WTC11 (cell line): ENCODE data around the gene IYD. TPM values are rescaled to one million over a fixed set of nuclear protein-coding genes. Genes with fewer than 3 reads are reported as not detected.

Experiments
- ATAC-seq: fragments of 200-7000 bp; cut with Tn5 transposase; 2 replicates; pipeline ENCODE4 v1.10.0; 2021; ENCODE audit warnings: mild to moderate bottlenecking, moderate library complexity
- CTCF ChIA-PET: fragments of 300-600 bp; sonication (Branson Sonifier 250); formaldehyde crosslinking; loops from one replicate; lab custom pipeline; 2021; ENCODE audit warnings: antibody characterized with exemption; lab: Charles Lee
- POLR2A ChIA-PET: fragments of 350-600 bp; sonication (Branson Sonifier 250); formaldehyde crosslinking; loops from one replicate; lab custom pipeline; 2021; ENCODE audit warnings: antibody characterized with exemption; lab: Charles Lee
- DNase-seq: peaks from one replicate; pipeline ENCODE4 v3.0.0; 2021; ENCODE audit warnings: low spot score
- H3K27ac Mint-ChIP-seq: 2 replicates; pipeline ENCODE4 v1.8.0; 2021; ENCODE audit warnings: mixed read lengths
- H3K27me3 Mint-ChIP-seq: 2 replicates; pipeline ENCODE4 v1.8.0; 2021; ENCODE audit warnings: low read depth, mild to moderate bottlenecking, moderate library complexity, mixed read lengths
- H3K36me3 Mint-ChIP-seq: 2 replicates; pipeline ENCODE4 v1.8.0; 2021; ENCODE audit warnings: mixed read lengths
- H3K4me1 Mint-ChIP-seq: 2 replicates; pipeline ENCODE4 v1.8.0; 2022; ENCODE audit warnings: mixed read lengths
- H3K4me3 Mint-ChIP-seq: 2 replicates; pipeline ENCODE4 v1.8.0; 2021; ENCODE audit warnings: mild to moderate bottlenecking, moderate library complexity, mixed read lengths
- H3K9me3 Mint-ChIP-seq: 2 replicates; pipeline ENCODE4 v1.8.0; 2021; ENCODE audit warnings: mixed read lengths
- AR ChIP-seq: fragments of 250-450 bp; sonication (Bioruptor Pico); IDR thresholded peaks from 2 replicates; pipeline ENCODE4 v1.9.0; 2021; ENCODE audit warnings: mild to moderate bottlenecking
- CTCF ChIP-seq: fragments of 200-600 bp; IDR thresholded peaks from 2 replicates; pipeline ENCODE4 v1.8.0; 2022; ENCODE audit warnings: antibody characterized with exemption
- ERG ChIP-seq: fragments of 250-450 bp; sonication (Bioruptor Pico); IDR thresholded peaks from 2 replicates; pipeline ENCODE4 v1.8.0; 2021; ENCODE audit warnings: mild to moderate bottlenecking
- ESRRA ChIP-seq: sonication (generic); formaldehyde crosslinking; IDR thresholded peaks from 2 replicates; pipeline ENCODE4 v1.8.1; 2022; ENCODE audit warnings: mild to moderate bottlenecking, missing genetic modification reagents, borderline replicate concordance
- ETV6 ChIP-seq: sonication (generic); formaldehyde crosslinking; IDR thresholded peaks from 2 replicates; pipeline ENCODE4 v1.8.1; 2022; ENCODE audit warnings: mild to moderate bottlenecking, missing genetic modification reagents
- HMGXB4 ChIP-seq: sonication (generic); formaldehyde crosslinking; IDR thresholded peaks from 2 replicates; pipeline ENCODE4 v1.8.1; 2023; ENCODE audit warnings: mild to moderate bottlenecking, moderate library complexity, missing genetic modification reagents
- OVOL2 ChIP-seq: fragments of 250-450 bp; sonication (Bioruptor Pico); IDR thresholded peaks from 2 replicates; pipeline ENCODE4 v1.9.0; 2021; ENCODE audit warnings: mild to moderate bottlenecking, borderline replicate concordance
- PRRX2 ChIP-seq: fragments of 250-450 bp; sonication (Bioruptor Pico); IDR thresholded peaks from 2 replicates; pipeline ENCODE4 v1.8.0; 2021; ENCODE audit warnings: mild to moderate bottlenecking
- RORB ChIP-seq: fragments of 250-450 bp; sonication (Bioruptor Pico); IDR thresholded peaks from 2 replicates; pipeline ENCODE4 v1.9.0; 2021; ENCODE audit warnings: mild to moderate bottlenecking
- TEAD1 ChIP-seq: sonication (generic); formaldehyde crosslinking; IDR thresholded peaks from 2 replicates; pipeline ENCODE4 v1.8.0; 2022; ENCODE audit warnings: mild to moderate bottlenecking, missing genetic modification reagents
- TP53 ChIP-seq: sonication (generic); formaldehyde crosslinking; IDR thresholded peaks from 2 replicates; pipeline ENCODE4 v1.8.1; 2023; ENCODE audit warnings: mild to moderate bottlenecking, missing genetic modification reagents
- ZNF263 ChIP-seq: sonication (generic); formaldehyde crosslinking; IDR thresholded peaks from 2 replicates; pipeline ENCODE4 v1.8.1; 2022; ENCODE audit warnings: low read depth, mild to moderate bottlenecking, moderate library complexity, missing genetic modification reagents
- ZNF416 ChIP-seq: fragments of 250-450 bp; sonication (Bioruptor Pico); IDR thresholded peaks from 2 replicates; pipeline ENCODE4 v1.9.0; 2021; ENCODE audit warnings: mild to moderate bottlenecking, inconsistent platforms
- total RNA-seq: library from RNA; stranded (reverse); gene quantifications from 3 replicates; pipeline ENCODE4 v1.2.3, GENCODE V29; 2021
- TF ChIP-seq, protein P1 (sequence below): sonication (generic); formaldehyde crosslinking; IDR thresholded peaks from 2 replicates; pipeline ENCODE4 v1.8.0; 2022; ENCODE audit warnings: mild to moderate bottlenecking, missing genetic modification reagents
- TF ChIP-seq, protein P2 (sequence below): fragments of 250-450 bp; sonication (Bioruptor Pico); IDR thresholded peaks from 2 replicates; pipeline ENCODE4 v1.9.0; 2021; ENCODE audit warnings: mild to moderate bottlenecking, borderline replicate concordance
- TF ChIP-seq, protein P3 (sequence below): sonication (generic); formaldehyde crosslinking; IDR thresholded peaks from 2 replicates; pipeline ENCODE4 v1.8.0; 2023; ENCODE audit warnings: missing genetic modification reagents
- TF ChIP-seq, protein P4 (sequence below): sonication (generic); formaldehyde crosslinking; IDR thresholded peaks from 2 replicates; pipeline ENCODE4 v1.8.1; 2022; ENCODE audit warnings: low read depth, missing genetic modification reagents, borderline replicate concordance

The IYD gene
- total RNA-seq, 1 experiment from 2014 or later: not detected

GRCh38 chr6:150331344-150331743 is 37.5 kb upstream of the IYD start (continued):
- TF ChIP-seq TP53 (CRISPR knock-in tag): no peak
- TF ChIP-seq, protein P1, sequence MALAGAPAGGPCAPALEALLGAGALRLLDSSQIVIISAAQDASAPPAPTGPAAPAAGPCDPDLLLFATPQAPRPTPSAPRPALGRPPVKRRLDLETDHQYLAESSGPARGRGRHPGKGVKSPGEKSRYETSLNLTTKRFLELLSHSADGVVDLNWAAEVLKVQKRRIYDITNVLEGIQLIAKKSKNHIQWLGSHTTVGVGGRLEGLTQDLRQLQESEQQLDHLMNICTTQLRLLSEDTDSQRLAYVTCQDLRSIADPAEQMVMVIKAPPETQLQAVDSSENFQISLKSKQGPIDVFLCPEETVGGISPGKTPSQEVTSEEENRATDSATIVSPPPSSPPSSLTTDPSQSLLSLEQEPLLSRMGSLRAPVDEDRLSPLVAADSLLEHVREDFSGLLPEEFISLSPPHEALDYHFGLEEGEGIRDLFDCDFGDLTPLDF: no peak
- TF ChIP-seq AR: no peak
- TF ChIP-seq ERG (CRISPR knock-in tag): no peak
- TF ChIP-seq ESRRA (CRISPR knock-in tag): no peak
- no peak for TF ChIP-seq PRRX2 (CRISPR knock-in tag)
- TF ChIP-seq ZNF263: no peak
- TF ChIP-seq, protein P2, sequence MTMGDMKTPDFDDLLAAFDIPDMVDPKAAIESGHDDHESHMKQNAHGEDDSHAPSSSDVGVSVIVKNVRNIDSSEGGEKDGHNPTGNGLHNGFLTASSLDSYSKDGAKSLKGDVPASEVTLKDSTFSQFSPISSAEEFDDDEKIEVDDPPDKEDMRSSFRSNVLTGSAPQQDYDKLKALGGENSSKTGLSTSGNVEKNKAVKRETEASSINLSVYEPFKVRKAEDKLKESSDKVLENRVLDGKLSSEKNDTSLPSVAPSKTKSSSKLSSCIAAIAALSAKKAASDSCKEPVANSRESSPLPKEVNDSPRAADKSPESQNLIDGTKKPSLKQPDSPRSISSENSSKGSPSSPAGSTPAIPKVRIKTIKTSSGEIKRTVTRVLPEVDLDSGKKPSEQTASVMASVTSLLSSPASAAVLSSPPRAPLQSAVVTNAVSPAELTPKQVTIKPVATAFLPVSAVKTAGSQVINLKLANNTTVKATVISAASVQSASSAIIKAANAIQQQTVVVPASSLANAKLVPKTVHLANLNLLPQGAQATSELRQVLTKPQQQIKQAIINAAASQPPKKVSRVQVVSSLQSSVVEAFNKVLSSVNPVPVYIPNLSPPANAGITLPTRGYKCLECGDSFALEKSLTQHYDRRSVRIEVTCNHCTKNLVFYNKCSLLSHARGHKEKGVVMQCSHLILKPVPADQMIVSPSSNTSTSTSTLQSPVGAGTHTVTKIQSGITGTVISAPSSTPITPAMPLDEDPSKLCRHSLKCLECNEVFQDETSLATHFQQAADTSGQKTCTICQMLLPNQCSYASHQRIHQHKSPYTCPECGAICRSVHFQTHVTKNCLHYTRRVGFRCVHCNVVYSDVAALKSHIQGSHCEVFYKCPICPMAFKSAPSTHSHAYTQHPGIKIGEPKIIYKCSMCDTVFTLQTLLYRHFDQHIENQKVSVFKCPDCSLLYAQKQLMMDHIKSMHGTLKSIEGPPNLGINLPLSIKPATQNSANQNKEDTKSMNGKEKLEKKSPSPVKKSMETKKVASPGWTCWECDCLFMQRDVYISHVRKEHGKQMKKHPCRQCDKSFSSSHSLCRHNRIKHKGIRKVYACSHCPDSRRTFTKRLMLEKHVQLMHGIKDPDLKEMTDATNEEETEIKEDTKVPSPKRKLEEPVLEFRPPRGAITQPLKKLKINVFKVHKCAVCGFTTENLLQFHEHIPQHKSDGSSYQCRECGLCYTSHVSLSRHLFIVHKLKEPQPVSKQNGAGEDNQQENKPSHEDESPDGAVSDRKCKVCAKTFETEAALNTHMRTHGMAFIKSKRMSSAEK: no peak
- TF ChIP-seq, all 79 proteins: peak for 0

- ATAC-seq (no peak), DNase-seq (no peak)
- Mint-ChIP-seq H3K9me3 (peaks cover 7% of the 10 kb centered on the region), H3K4me1 (no peaks in the 10 kb centered on the region), H3K27ac (no peak overlapping the region), H3K27me3 (no peaks in the 10 kb centered on the region; the same call in 1 of the 2 replicates), H3K4me3 (no peak overlapping the region), H3K36me3 (no peaks in the 10 kb centered on the region)
- CTCF ChIA-PET: no interaction called here
- POLR2A ChIA-PET: no interaction called here
- TF ChIP-seq ETV6 (CRISPR knock-in tag): no peak
- TF ChIP-seq OVOL2: no peak
- TF ChIP-seq RORB (CRISPR knock-in tag): no peak
- TF ChIP-seq, protein P3, sequence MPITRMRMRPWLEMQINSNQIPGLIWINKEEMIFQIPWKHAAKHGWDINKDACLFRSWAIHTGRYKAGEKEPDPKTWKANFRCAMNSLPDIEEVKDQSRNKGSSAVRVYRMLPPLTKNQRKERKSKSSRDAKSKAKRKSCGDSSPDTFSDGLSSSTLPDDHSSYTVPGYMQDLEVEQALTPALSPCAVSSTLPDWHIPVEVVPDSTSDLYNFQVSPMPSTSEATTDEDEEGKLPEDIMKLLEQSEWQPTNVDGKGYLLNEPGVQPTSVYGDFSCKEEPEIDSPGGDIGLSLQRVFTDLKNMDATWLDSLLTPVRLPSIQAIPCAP (CRISPR knock-in tag): no peak
- TF ChIP-seq HMGXB4 (CRISPR knock-in tag): no peak
- no peak for TF ChIP-seq ZNF416 (CRISPR knock-in tag)
- TF ChIP-seq, protein P4, sequence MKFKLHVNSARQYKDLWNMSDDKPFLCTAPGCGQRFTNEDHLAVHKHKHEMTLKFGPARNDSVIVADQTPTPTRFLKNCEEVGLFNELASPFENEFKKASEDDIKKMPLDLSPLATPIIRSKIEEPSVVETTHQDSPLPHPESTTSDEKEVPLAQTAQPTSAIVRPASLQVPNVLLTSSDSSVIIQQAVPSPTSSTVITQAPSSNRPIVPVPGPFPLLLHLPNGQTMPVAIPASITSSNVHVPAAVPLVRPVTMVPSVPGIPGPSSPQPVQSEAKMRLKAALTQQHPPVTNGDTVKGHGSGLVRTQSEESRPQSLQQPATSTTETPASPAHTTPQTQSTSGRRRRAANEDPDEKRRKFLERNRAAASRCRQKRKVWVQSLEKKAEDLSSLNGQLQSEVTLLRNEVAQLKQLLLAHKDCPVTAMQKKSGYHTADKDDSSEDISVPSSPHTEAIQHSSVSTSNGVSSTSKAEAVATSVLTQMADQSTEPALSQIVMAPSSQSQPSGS: no peak
- no peak for TF ChIP-seq TEAD1 (CRISPR knock-in tag)
- TF ChIP-seq CTCF: no peak
- TF ChIP-seq ERG (CRISPR knock-in tag): no peak
Observed at GRCh38 chr6:150332939-150333584, 35.8 kb upstream of the IYD start.
